OCI-LY3 (cell line): Measurements from ENCODE around the gene LDHAL6B.

ENCODE experiments used
- EZH2phosphoT487 ChIP-seq: fragments of 200-600 bp; shearing (Covaris generic); IDR thresholded peaks from 2 replicates; pipeline ENCODE4 v1.6.1; 2018; ENCODE audit warnings: antibody characterized with exemption, mixed run types, low read depth
- TF ChIP-seq, protein P1 (sequence below): fragments of 200-600, 300-600 bp; sonication (generic); IDR thresholded peaks from 2 replicates; pipeline ENCODE4 v1.5.1; 2014; ENCODE audit warnings: antibody characterized with exemption, low read length, low read depth

DNA sequence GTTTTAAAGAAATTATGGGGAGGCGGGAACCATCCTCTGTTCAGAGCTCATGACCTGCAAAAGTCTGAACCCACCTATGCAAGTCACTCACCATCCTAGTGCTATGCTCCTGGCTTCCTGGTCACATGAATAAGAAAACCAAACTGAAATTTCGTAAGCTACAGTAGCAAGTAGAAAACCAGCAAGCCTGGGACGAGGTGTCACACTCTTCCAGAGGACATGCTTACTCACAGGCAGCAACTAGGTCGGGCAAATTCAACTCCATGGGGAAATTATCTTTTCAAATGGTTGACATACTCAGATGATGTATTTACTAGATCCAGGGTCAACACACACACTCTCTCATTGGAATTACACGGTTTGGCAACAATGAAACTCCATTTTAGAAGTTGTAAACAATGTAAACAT lies 31.3 kb downstream of the LDHAL6B start:
- TF ChIP-seq, protein P1, sequence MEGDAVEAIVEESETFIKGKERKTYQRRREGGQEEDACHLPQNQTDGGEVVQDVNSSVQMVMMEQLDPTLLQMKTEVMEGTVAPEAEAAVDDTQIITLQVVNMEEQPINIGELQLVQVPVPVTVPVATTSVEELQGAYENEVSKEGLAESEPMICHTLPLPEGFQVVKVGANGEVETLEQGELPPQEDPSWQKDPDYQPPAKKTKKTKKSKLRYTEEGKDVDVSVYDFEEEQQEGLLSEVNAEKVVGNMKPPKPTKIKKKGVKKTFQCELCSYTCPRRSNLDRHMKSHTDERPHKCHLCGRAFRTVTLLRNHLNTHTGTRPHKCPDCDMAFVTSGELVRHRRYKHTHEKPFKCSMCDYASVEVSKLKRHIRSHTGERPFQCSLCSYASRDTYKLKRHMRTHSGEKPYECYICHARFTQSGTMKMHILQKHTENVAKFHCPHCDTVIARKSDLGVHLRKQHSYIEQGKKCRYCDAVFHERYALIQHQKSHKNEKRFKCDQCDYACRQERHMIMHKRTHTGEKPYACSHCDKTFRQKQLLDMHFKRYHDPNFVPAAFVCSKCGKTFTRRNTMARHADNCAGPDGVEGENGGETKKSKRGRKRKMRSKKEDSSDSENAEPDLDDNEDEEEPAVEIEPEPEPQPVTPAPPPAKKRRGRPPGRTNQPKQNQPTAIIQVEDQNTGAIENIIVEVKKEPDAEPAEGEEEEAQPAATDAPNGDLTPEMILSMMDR: no peak
- no peak for TF ChIP-seq EZH2phosphoT487
